NCI-H774 (cell line): ENCODE measurements around the gene ZFP69.

Source experiments
- DNase-seq: peaks from one replicate; lab custom pipeline; 2025; lab: John Stamatoyannopoulos, UW

Gene ZFP69

DNA sequence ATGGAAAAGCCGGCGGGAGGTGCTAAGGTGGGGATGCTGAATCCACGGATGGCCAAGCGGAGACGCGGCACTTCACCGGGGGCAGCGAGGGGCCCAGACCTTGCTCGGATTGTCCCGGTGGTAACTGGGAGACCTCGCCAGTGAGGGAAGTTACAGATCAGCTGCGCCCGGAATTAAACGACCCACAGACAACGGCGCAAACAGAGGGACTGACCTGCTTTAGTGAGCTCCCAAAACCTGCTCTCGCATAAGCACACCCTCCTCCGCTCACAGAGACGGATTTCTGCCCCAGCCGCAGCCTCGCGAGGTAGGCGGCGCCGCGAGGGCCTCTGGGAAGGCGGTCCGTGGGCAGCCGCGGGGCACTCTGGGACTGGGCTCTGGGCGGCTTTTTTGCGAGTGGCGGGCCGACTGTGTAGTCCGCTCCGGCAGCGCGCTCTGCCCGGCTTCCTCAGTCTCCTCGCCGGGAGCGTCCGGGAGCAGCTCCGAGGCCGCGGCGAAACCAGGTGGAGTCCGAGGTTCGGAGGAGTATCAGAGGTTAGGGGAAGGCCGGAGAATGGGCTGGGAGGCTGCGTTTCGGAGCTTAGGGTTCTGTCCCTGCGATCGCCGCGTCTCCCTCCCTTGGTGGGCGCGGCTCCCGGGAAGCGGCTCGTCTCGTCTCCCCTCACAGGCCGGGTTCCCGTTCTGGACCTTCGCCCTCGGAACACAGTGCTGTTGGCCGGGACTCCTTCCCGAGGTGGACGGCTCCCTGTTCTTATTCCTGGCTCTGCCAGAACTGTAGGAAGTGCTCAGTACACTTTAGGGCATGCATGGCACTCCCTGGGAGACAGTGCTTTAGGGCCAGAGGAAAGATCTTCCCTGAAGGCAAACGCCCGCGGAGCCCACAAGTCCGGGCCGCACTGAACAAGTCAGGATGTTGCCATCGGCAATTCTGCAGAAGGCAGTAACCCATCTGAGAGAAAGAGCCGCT is 31.6 kb downstream of the ZFP69 start, which contains the start of gene EXO5:
Gene EXO5, plus strand, starts transcription at position 393 of the 967 bp plus-strand sequence. CDS start 5,778 bp downstream, outside the sequence.
- peak; percentile 93 for DNase-seq

DNA sequence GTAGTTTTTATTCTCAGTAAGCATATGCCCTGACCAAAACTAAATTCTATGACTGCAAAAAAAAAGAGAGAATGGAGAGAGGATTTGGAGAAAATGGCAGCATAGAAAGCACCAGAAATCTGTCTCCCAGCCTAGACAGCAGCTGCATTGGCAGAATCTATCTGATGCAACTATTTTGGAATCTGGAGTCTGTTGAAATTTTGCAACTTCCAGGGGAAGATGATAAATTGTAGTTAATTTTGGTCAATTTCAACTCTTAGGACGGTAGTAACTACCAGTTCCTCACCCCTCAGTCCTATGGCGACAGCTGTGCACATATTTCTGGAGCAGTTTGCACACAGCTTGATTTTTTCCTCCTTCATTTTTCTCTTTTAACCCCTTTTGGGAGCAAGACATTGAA is 42.4 kb downstream of the ZFP69 start:
- DNase-seq = no peak

DNA sequence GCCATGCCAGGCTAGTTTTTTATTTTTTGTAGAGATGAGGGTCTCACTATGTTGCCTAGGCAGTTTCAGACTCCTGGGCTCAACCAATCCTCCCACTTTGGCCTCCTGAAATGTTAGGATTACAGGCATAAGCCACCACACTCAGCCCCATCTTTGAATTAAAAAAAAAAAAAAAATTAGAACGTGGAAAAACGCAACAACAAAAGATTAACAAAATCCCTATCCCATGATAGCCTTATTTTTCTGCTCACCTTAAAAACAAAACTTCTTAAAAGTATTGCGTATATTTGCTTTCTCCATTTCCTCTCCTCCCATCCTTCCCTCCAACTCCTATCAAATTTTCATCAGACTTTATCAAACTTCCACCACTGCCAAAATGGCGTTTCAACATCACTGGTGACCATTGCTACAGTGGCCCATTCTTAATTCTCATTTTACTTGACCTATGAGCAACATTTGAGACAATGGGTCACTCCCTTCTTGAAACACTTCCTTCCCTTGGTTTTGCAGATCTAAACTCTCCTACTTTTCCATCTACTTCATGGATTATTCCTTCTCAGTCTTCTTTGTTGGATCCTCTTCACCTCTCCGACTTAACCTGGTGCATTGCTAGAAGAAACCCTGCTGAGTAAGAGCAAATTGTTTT is 53.8 kb downstream of the ZFP69 start:
- peak; percentile 41 for DNase-seq

DNA sequence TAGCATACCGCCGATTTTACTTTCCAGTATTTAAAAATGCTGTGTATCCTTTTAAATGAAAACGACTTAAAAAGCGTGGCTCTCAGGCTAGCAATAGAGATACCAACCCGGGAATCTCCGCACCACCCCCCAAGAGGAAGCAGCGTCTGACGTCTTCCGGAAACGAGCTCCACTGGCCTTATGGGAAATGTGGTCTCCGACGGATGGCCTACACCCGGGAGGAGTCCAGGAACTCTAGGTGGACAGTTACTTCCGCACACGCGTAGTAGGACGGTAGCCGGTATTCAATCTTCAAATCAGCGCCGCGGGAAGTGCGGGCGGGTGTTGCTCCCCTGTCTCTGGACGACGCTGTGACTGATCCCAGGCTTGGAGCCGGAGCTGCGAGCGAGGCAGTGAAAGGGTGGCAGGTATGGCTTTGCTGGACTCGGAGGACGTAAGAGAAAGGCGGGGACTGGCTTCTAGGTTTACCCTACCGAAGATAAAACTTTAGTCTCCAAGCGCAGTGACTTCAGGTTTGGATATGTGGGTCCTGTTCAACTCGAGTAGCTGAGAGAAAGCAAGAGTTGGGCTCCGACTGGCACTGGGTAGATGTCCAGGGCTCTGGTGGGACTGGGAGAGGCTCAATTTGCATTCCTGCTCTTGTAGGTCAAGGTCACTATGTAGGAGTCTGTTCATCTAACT is 54.4 kb downstream of the ZFP69 start, which contains the start of gene ZNF684:
Gene ZNF684, plus strand, starts transcription at position 257 of the 681 bp plus-strand sequence. CDS start 1,530 bp downstream, outside the sequence.
- peak; percentile 98 for DNase-seq

DNA sequence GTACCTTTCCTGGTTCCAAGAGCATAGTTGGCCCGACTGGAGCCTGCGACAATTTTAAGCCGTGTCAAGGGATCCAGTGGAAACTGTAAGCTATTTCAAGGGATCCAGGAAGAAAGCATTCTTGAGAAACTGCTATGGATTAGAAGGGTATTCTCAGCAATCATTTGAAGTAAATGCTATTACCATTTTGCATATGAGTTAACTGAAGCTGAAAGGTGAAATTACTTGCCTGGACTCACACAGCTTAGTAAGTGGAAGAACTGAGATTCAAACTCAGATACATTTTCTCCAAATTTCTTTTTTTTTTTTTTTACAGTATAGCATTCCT is 54.9 kb downstream of the ZFP69 start:
- DNase-seq = no peak

DNA sequence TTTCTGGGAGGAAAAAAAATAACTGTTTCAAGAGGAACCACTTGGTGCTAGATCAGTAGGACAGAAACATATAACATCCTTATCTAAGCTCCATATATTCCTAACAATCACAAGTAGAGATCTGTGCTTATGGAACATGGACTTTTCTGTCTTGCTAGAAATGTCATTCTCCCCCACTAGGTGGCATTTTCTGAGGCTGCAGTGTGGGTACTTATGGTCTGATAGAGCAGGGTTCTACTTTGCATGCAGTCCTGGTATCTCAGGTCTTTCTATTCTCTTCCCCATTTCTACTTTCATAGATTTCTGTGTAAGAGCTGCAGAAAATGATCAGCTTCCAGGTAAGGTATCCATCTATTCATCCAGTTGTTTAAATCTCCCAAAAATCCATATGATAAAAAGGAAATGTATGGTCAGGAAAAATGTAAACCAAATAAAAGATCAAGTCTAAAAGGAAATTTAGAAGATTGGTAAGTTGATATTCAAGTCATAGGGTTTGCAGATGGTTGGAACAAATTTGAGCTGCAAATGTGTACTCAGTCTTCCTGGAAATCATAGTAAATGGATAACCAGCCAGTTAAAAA is 55.8 kb downstream of the ZFP69 start:
- DNase-seq = peak; percentile 55

DNA sequence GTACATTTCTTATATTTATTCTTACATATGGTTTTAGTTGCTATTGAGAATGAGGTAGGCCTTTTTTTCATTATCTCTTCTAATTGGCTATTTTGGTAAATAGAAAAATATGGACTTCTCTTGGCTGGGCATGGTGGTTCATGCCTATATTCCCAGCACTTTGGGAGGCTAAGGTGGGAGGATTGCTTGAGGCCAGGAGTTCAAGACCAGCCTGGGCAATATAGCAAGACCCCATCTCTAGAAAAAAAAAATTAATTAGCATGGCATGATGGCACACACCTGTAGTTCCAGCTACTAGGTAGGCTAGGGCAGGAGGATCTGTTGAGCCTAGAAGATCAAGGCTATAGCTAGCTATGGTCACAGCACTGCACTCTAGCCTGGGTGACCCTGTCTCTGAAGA is 57.5 kb downstream of the ZFP69 start:
- no peak for DNase-seq

DNA sequence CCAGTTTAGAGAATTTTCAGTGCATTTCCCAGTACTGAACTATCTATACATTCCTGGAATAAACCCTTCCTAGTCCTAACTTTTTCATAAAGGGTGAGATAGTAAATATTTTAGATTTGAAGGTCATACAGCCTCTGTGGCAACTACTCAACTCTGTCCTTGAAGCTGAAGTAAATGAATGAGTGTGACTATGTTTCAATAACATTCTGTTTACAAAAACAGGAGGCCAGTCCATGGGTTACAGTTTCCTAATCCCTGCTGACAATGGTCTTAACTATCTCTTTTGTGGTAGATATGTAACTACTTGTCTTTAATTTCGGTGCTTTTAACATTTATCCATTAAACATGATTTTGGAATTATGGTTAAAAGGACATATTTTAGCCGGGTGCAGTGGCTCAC is 58.6 kb downstream of the ZFP69 start:
- no peak for DNase-seq

DNA sequence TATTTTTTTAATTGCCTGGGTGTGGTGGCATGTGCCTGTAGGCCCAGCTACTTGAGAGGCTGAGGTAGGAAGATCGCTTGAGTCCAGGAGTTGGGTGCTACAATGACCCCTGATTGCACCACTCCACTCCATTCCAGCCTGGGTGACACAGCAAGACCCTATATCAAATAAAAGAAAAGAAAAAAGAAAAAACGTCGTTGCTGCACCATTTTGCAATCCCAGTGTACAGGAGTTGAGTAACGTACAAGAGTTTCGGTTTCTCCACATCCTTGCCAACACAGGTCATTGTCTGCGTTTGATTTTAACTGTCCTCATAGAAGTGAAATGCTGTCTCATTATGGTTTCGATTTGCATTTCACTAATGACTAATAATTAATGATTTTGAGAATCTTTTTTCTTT is 62.2 kb downstream of the ZFP69 start:
- DNase-seq = no peak
